Smooth muscle cell (in vitro differentiated cells): ENCODE data around the gene DUS1L. TPM values are rescaled to one million over a fixed set of nuclear protein-coding genes. Genes with fewer than 3 reads are reported as not detected.

Experiments
- DNase-seq: peaks from one replicate; lab custom pipeline; 2025; ENCODE audit not compliant: unreplicated experiment; lab: John Stamatoyannopoulos, UW
- H2AFZ ChIP-seq: fragments of 200-600 bp; sonication (generic); 2 replicates; pipeline ENCODE4 v1.6.0; 2016; ENCODE audit warnings: antibody characterized with exemption, low read depth, mild to moderate bottlenecking
- H3F3A ChIP-seq: fragments of 200-600 bp; sonication (generic); 2 replicates; pipeline ENCODE4 v1.6.0; 2017; ENCODE audit warnings: antibody characterized with exemption, low read depth
- H3K27ac ChIP-seq: fragments of 200-600 bp; sonication (generic); 2 replicates; pipeline ENCODE4 v1.5.1; 2016; ENCODE audit warnings: low read depth, mild to moderate bottlenecking
- H3K27me3 ChIP-seq: fragments of 200-600 bp; sonication (generic); 2 replicates; pipeline ENCODE4 v1.6.1; 2016; ENCODE audit warnings: low read depth, mild to moderate bottlenecking
- H3K36me3 ChIP-seq: fragments of 200-600 bp; sonication (generic); 2 replicates; pipeline ENCODE4 v1.5.1; 2016; ENCODE audit warnings: low read depth
- H3K4me1 ChIP-seq: fragments of 200-600 bp; sonication (generic); 2 replicates; pipeline ENCODE4 v1.5.1; 2016; ENCODE audit warnings: low read depth
- H3K4me2 ChIP-seq: fragments of 200-600 bp; sonication (generic); 2 replicates; pipeline ENCODE4 v1.6.0; 2016; ENCODE audit warnings: mild to moderate bottlenecking
- H3K4me3 ChIP-seq: fragments of 200-600 bp; sonication (generic); 2 replicates; pipeline ENCODE4 v1.5.1; 2016; ENCODE audit warnings: mild to moderate bottlenecking
- H3K79me2 ChIP-seq: fragments of 200-600 bp; sonication (generic); 2 replicates; pipeline ENCODE4 v1.6.0; 2016; ENCODE audit warnings: low read depth, mild to moderate bottlenecking
- H3K9ac ChIP-seq: fragments of 200-600 bp; sonication (generic); 2 replicates; pipeline ENCODE4 v1.6.0; 2016; ENCODE audit warnings: low read depth
- H3K9me3 ChIP-seq: fragments of 200-600 bp; sonication (generic); replicated peaks from 2 replicates; pipeline ENCODE4 v1.5.1; 2016; ENCODE audit warnings: low read depth
- H4K20me1 ChIP-seq: fragments of 200-600 bp; sonication (generic); 2 replicates; pipeline ENCODE4 v1.6.0; 2016; ENCODE audit warnings: low read depth
- CTCF ChIP-seq: fragments of 200-600 bp; sonication (generic); IDR thresholded peaks from 2 replicates; pipeline ENCODE4 v1.5.1; 2017; ENCODE audit warnings: borderline replicate concordance, mild to moderate bottlenecking, antibody characterized with exemption; ENCODE audit not compliant: insufficient read depth, poor library complexity, severe bottlenecking
- WGBS: methylation state at CpG from one replicate; pipeline ENCODE4 v1.1.7; 2016; ENCODE audit warnings: low lambda C conversion rate; 5-methylcytosine and 5-hydroxymethylcytosine counted together
- polyA plus RNA-seq: library from polyadenylated mRNA; unstranded; fragments of >200 nt; fragmentation: Nextera tagmentation; extraction: Ambion mirVana; gene quantifications from 2 replicates; pipeline ENCODE4 v1.2.1, GENCODE V29; 2016
- total RNA-seq: library from RNA; depleted of rRNA; stranded (reverse); fragments of >200 nt; gene quantifications from 2 replicates; pipeline ENCODE4 v1.2.3, GENCODE V29; 2014

DUS1L gene
- total and polyA plus RNA-seq, 2 experiments from 2014 or later: 49.4 to 125 TPM

- H3K27ac ChIP-seq: peak overlapping the region; percentile 12
- H2AFZ ChIP-seq: no peak overlapping the region
- H4K20me1 ChIP-seq: no peaks in the 10 kb centered on the region
- H3K4me2 ChIP-seq: peak overlapping the region; percentile 43
- H3K9me3 ChIP-seq: no peaks in the 10 kb centered on the region
- H3F3A ChIP-seq: peaks cover 3% of the 10 kb centered on the region
- H3K27me3 ChIP-seq: no peaks in the 10 kb centered on the region
- no peak overlapping the region for H3K9ac ChIP-seq
- no peak for DNase-seq
- H3K36me3 ChIP-seq: no peaks in the 10 kb centered on the region
- no peak overlapping the region for H3K4me3 ChIP-seq
- peaks cover 29% of the 10 kb centered on the region for H3K4me1 ChIP-seq
- WGBS: 69% methylated on average over 9 of the region's 9 CpGs
- TF ChIP-seq CTCF: no peak
- H3K79me2 ChIP-seq: no peaks in the 10 kb centered on the region
Measured at GRCh38 chr17:82106688-82107305, 41.2 kb upstream of the DUS1L start.

GRCh38 chr17:82105882-82106687 is 40.5 kb upstream of the DUS1L start:
- Histone ChIP-seq H2AFZ (no peak overlapping the region), H3K9me3 (no peaks in the 10 kb centered on the region), H3K4me1 (peaks cover 29% of the 10 kb centered on the region), H3K4me2 (peak overlapping the region; percentile 43), H3K36me3 (no peaks in the 10 kb centered on the region), H3K79me2 (no peaks in the 10 kb centered on the region), H3F3A (peaks cover 3% of the 10 kb centered on the region), H3K4me3 (no peak overlapping the region), H4K20me1 (no peaks in the 10 kb centered on the region), H3K27ac (peak overlapping the region; percentile 12), H3K9ac (no peak overlapping the region), H3K27me3 (no peaks in the 10 kb centered on the region)
- peak; percentile 26 for TF ChIP-seq CTCF
- no peak for DNase-seq
- WGBS: 42% methylated on average over 24 of the region's 24 CpGs

- Histone ChIP-seq H3K4me2 (no peak overlapping the region), H3K4me3 (no peak overlapping the region), H2AFZ (no peak overlapping the region), H3K9ac (no peak overlapping the region), H3K4me1 (peaks cover 32% of the 10 kb centered on the region), H3K79me2 (no peaks in the 10 kb centered on the region), H3K27me3 (no peaks in the 10 kb centered on the region), H3F3A (peaks cover 9% of the 10 kb centered on the region), H3K36me3 (no peaks in the 10 kb centered on the region), H3K27ac (no peak overlapping the region), H4K20me1 (no peaks in the 10 kb centered on the region), H3K9me3 (no peaks in the 10 kb centered on the region)
- TF ChIP-seq CTCF: no peak
- WGBS: 94% methylated on average over 13 of the region's 13 CpGs
- no peak for DNase-seq
Measured at GRCh38 chr17:82105417-82105881, 39.8 kb upstream of the DUS1L start.
